Measurements from ENCODE around the gene PHF12.
"Not testable (repeated sequence)": the region's sequence is repeated elsewhere in the genome, so short reads cannot be mapped to it uniquely, and the experiment has no call there.

Gene PHF12

DNA sequence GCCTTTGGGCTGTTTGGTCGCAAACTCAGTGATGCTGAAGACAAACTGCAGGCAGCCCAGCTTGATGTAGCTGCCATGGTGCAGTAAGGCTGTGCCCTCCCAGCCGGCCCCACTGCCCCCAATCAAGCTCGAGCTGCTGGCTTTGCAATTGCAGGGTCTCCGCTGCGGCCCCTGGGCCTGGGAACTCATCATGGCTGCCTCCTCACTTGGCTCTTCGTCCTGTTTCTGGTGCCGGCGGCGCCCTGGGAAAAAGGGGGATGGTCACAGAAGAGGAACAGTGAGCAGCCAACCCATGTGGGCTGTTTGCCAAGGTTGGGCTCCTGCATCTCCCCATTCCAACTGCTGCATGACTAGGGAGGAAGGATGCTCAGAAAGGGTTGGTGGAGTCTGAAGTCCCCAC is 45.0 kb downstream of the PHF12 start:
- ATAC-seq: no peak
- TF ChIP-seq GLIS3 (CRISPR knock-in tag; IDR thresholded peaks at IDR 0.05) (no peak), ZNF565 (CRISPR knock-in tag; conservative IDR thresholded peaks at IDR 0.05; ENCODE audit: low read depth) (no peak), TCF4 (CRISPR knock-in tag; IDR thresholded peaks at IDR 0.05; ENCODE audit: borderline replicate concordance) (no peak), ZC3H10 (CRISPR knock-in tag; IDR thresholded peaks at IDR 0.05) (no peak), CSDC2 (CRISPR knock-in tag; IDR thresholded peaks at IDR 0.05) (no peak), ESRRG (CRISPR knock-in tag; IDR thresholded peaks at IDR 0.05) (no peak)

DNA sequence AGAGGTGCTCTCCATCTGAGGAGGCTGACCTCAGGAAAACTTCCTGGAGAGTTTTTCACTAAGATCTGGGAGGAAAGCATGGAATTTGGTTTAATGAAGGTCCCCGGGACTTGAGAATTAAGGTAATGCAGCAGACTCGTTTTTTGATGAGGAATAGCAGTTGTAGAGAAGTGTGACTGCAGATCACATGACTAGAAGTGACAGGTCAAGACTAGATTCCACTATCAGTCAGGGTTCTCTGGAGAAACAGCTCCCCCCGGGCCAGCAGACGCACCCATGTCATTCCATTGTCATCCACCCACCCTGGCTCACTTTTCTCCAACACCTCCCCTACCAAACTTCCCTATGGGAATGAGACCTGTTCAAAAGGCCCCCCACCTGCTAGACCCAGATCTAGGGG is 46.5 kb downstream of the PHF12 start:
- ATAC-seq: no peak
- TF ChIP-seq RARB (CRISPR knock-in tag; IDR thresholded peaks at IDR 0.05): no peak
- TF ChIP-seq, protein P1, sequence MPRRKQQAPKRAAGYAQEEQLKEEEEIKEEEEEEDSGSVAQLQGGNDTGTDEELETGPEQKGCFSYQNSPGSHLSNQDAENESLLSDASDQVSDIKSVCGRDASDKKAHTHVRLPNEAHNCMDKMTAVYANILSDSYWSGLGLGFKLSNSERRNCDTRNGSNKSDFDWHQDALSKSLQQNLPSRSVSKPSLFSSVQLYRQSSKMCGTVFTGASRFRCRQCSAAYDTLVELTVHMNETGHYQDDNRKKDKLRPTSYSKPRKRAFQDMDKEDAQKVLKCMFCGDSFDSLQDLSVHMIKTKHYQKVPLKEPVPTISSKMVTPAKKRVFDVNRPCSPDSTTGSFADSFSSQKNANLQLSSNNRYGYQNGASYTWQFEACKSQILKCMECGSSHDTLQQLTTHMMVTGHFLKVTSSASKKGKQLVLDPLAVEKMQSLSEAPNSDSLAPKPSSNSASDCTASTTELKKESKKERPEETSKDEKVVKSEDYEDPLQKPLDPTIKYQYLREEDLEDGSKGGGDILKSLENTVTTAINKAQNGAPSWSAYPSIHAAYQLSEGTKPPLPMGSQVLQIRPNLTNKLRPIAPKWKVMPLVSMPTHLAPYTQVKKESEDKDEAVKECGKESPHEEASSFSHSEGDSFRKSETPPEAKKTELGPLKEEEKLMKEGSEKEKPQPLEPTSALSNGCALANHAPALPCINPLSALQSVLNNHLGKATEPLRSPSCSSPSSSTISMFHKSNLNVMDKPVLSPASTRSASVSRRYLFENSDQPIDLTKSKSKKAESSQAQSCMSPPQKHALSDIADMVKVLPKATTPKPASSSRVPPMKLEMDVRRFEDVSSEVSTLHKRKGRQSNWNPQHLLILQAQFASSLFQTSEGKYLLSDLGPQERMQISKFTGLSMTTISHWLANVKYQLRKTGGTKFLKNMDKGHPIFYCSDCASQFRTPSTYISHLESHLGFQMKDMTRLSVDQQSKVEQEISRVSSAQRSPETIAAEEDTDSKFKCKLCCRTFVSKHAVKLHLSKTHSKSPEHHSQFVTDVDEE (CRISPR knock-in tag; IDR thresholded peaks at IDR 0.05): no peak
- TF ChIP-seq PPARA (CRISPR knock-in tag; IDR thresholded peaks at IDR 0.05; ENCODE audit: borderline replicate concordance): no peak
- no peak for TF ChIP-seq ZNF8 (CRISPR knock-in tag; IDR thresholded peaks at IDR 0.05)
- no peak for TF ChIP-seq TCF4 (CRISPR knock-in tag; IDR thresholded peaks at IDR 0.05; ENCODE audit: borderline replicate concordance)
- no peak for TF ChIP-seq ZNF70 (CRISPR knock-in tag; IDR thresholded peaks at IDR 0.05)
- TF ChIP-seq, protein P2, sequence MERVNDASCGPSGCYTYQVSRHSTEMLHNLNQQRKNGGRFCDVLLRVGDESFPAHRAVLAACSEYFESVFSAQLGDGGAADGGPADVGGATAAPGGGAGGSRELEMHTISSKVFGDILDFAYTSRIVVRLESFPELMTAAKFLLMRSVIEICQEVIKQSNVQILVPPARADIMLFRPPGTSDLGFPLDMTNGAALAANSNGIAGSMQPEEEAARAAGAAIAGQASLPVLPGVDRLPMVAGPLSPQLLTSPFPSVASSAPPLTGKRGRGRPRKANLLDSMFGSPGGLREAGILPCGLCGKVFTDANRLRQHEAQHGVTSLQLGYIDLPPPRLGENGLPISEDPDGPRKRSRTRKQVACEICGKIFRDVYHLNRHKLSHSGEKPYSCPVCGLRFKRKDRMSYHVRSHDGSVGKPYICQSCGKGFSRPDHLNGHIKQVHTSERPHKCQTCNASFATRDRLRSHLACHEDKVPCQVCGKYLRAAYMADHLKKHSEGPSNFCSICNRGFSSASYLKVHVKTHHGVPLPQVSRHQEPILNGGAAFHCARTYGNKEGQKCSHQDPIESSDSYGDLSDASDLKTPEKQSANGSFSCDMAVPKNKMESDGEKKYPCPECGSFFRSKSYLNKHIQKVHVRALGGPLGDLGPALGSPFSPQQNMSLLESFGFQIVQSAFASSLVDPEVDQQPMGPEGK (CRISPR knock-in tag; IDR thresholded peaks at IDR 0.05; ENCODE audit: borderline replicate concordance): no peak
- TF ChIP-seq ZFP3 (CRISPR knock-in tag; IDR thresholded peaks at IDR 0.05): no peak
- no peak for TF ChIP-seq ARNTL (CRISPR knock-in tag; IDR thresholded peaks at IDR 0.05; ENCODE audit: borderline replicate concordance, low read depth)
- no peak for TF ChIP-seq ZC3H10 (CRISPR knock-in tag; IDR thresholded peaks at IDR 0.05)
- no peak for TF ChIP-seq ESRRG (CRISPR knock-in tag; IDR thresholded peaks at IDR 0.05)
- TF ChIP-seq, protein P3, sequence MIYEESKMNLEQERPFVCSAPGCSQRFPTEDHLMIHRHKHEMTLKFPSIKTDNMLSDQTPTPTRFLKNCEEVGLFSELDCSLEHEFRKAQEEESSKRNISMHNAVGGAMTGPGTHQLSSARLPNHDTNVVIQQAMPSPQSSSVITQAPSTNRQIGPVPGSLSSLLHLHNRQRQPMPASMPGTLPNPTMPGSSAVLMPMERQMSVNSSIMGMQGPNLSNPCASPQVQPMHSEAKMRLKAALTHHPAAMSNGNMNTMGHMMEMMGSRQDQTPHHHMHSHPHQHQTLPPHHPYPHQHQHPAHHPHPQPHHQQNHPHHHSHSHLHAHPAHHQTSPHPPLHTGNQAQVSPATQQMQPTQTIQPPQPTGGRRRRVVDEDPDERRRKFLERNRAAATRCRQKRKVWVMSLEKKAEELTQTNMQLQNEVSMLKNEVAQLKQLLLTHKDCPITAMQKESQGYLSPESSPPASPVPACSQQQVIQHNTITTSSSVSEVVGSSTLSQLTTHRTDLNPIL (CRISPR knock-in tag; IDR thresholded peaks at IDR 0.05; ENCODE audit: low read depth): no peak
- TF ChIP-seq, protein P4, sequence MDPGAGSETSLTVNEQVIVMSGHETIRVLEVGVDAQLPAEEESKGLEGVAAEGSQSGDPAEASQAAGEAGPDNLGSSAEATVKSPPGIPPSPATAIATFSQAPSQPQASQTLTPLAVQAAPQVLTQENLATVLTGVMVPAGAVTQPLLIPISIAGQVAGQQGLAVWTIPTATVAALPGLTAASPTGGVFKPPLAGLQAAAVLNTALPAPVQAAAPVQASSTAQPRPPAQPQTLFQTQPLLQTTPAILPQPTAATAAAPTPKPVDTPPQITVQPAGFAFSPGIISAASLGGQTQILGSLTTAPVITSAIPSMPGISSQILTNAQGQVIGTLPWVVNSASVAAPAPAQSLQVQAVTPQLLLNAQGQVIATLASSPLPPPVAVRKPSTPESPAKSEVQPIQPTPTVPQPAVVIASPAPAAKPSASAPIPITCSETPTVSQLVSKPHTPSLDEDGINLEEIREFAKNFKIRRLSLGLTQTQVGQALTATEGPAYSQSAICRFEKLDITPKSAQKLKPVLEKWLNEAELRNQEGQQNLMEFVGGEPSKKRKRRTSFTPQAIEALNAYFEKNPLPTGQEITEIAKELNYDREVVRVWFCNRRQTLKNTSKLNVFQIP (CRISPR knock-in tag; IDR thresholded peaks at IDR 0.05; ENCODE audit: borderline replicate concordance, low read depth): no peak
- no peak for TF ChIP-seq CSDC2 (CRISPR knock-in tag; IDR thresholded peaks at IDR 0.05)
- TF ChIP-seq OSR1 (CRISPR knock-in tag; IDR thresholded peaks at IDR 0.05): no peak

DNA sequence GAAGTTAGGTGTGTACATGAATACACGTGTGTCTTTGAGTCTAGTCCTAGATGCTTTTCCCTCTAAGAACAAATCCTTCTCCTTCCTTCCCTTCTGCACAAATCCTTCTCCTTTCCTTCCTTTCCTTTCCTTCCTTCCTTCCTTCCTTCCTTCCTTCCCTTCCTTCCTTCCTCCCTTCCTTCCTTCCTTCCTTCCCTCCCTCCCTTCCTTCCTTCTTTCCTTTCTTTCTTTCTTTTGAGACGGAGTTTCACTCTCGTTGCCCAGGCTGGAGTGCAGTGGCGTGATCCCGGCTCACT is 47.8 kb downstream of the PHF12 start:
- ATAC-seq: not testable (repeated sequence)

DNA sequence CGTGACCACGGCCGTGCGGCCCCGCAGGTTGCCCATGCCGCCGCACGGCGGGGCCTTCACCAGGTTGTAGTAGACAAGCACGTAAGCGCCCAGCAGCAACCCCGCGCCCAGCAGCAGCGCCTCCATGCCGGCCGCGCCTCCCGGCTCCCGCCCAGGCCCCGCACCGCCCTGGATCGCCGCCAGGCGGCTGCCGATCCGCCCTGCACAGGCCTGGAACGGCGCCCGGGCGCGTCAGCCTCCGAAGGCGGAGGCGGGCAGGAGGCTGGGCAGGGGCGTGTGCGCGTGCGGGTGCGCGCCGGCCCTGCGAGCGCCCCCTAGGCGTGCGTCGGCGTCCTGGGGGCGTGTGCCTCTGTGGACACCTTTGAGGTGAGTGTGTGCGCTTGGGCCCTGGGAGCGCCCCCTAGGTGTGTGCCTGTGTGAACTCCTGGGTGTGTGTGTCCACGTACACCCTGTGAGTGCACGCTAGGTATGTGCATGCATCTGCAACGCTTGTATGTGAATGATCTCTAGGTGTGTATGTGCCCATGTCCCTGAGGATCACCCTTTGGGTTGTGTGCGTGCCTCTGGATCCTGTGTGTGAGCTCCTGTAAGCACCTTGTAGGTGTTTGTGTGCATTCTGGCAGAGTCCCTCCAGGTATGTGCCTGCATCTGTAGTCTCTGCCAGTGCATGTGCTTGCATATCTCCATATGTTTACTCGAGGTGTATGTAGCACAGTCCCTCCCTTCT is 48.3 kb downstream of the PHF12 start, which contains the start of gene DHRS13:
Gene DHRS13, minus strand, starts transcription at position 261 of the 727 bp plus-strand sequence. Its CDS starts 135 bp downstream, at position 126.
- TF ChIP-seq ZFP3 (CRISPR knock-in tag; IDR thresholded peaks at IDR 0.05) (peak; percentile 40; the same call in 1 of the 2 replicates), TOX (CRISPR knock-in tag; IDR thresholded peaks at IDR 0.05; ENCODE audit: borderline replicate concordance) (no peak)
- TF ChIP-seq, protein P2 (CRISPR knock-in tag; IDR thresholded peaks at IDR 0.05; ENCODE audit: borderline replicate concordance): no peak
- TF ChIP-seq, protein P1 (CRISPR knock-in tag; IDR thresholded peaks at IDR 0.05): no peak
- TF ChIP-seq, protein P5, sequence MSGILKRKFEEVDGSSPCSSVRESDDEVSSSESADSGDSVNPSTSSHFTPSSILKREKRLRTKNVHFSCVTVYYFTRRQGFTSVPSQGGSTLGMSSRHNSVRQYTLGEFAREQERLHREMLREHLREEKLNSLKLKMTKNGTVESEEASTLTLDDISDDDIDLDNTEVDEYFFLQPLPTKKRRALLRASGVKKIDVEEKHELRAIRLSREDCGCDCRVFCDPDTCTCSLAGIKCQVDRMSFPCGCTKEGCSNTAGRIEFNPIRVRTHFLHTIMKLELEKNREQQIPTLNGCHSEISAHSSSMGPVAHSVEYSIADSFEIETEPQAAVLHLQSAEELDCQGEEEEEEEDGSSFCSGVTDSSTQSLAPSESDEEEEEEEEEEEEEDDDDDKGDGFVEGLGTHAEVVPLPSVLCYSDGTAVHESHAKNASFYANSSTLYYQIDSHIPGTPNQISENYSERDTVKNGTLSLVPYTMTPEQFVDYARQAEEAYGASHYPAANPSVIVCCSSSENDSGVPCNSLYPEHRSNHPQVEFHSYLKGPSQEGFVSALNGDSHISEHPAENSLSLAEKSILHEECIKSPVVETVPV (CRISPR knock-in tag; IDR thresholded peaks at IDR 0.05): no peak
- ATAC-seq: peak; percentile 95
